Endodermal cell (in vitro differentiated cells): ENCODE measurements around the gene TGFBR3. TPM values are rescaled to one million over a fixed set of nuclear protein-coding genes. Genes with fewer than 3 reads are reported as not detected.

ENCODE experiments used
- DNase-seq: peaks from one replicate; pipeline ENCODE4 v3.0.0-alpha.2; 2017
- H3K27ac ChIP-seq: 2 replicates; pipeline ENCODE4 v1.5.1; 2013; ENCODE audit warnings: mild to moderate bottlenecking, low read depth, low read length, moderate library complexity
- H3K27me3 ChIP-seq: 2 replicates; pipeline ENCODE4 v1.6.1; 2013; ENCODE audit warnings: mild to moderate bottlenecking, low read length, moderate library complexity; ENCODE audit not compliant: insufficient read depth, control insufficient read depth, poor library complexity, severe bottlenecking
- H3K36me3 ChIP-seq: 2 replicates; pipeline ENCODE4 v1.7.0; 2013; ENCODE audit warnings: mild to moderate bottlenecking, low read length, moderate library complexity; ENCODE audit not compliant: control insufficient read depth, insufficient read depth
- H3K4me1 ChIP-seq: one replicate; pipeline ENCODE4 v1.7.0; 2013; ENCODE audit warnings: low read length; ENCODE audit not compliant: control insufficient read depth, insufficient read depth
- H3K4me3 ChIP-seq: 2 replicates; pipeline ENCODE4 v1.5.1; 2013; ENCODE audit warnings: mild to moderate bottlenecking, low read length, moderate library complexity
- H3K9ac ChIP-seq: 2 replicates; pipeline ENCODE4 v1.6.1; 2013; ENCODE audit warnings: mild to moderate bottlenecking, low read length, moderate library complexity; ENCODE audit not compliant: poor library complexity, severe bottlenecking; ENCODE audit errors: extremely low read depth
- H3K9me3 ChIP-seq: 2 replicates; pipeline ENCODE4 v1.6.1; 2013; ENCODE audit warnings: mild to moderate bottlenecking, low read length, moderate library complexity; ENCODE audit not compliant: control insufficient read depth
- H3K27ac Mint-ChIP-seq: 2 replicates; pipeline ENCODE4 v1.8.0; 2020; ENCODE audit warnings: mixed read lengths
- H3K27me3 Mint-ChIP-seq: 2 replicates; pipeline ENCODE4 v1.8.0; 2021; ENCODE audit warnings: mild to moderate bottlenecking, mixed read lengths; ENCODE audit not compliant: insufficient read depth
- H3K36me3 Mint-ChIP-seq: 2 replicates; pipeline ENCODE4 v1.8.0; 2020; ENCODE audit warnings: low read depth, mixed read lengths
- H3K4me1 Mint-ChIP-seq: 2 replicates; pipeline ENCODE4 v1.8.0; 2020; ENCODE audit warnings: mixed read lengths
- H3K4me3 Mint-ChIP-seq: 2 replicates; pipeline ENCODE4 v1.8.0; 2020; ENCODE audit warnings: mild to moderate bottlenecking, moderate library complexity, mixed read lengths
- H3K9me3 Mint-ChIP-seq: 2 replicates; pipeline ENCODE4 v1.8.0; 2020; ENCODE audit warnings: mild to moderate bottlenecking, mixed read lengths
- CTCF ChIP-seq: fragments of 200-600 bp; sonication (generic); conservative IDR thresholded peaks from 2 replicates; pipeline ENCODE4 v1.5.0; 2021; ENCODE audit warnings: antibody characterized with exemption, mild to moderate bottlenecking
- WGBS, 2 experiments: methylation state at CpG; one replicate each; pipeline versions ENCODE4 v1.1.5 to v1.1.7; 2013; ENCODE audit warnings: missing lambda C conversion rate in 2 of 2, mixed read lengths in 1 of 2; ENCODE audit not compliant: insufficient coverage in 1 of 2, insufficient read length in 1 of 2; 5-methylcytosine and 5-hydroxymethylcytosine counted together
- total RNA-seq, 2 donors: library from RNA; stranded (reverse); fragmentation: NEBNext Ultra II Directional in 1 of 2; extraction: Animal tissue kit (Norgen Biotek cat#: 25700) in 1 of 2; gene quantifications; 2 replicates in 1 of 2; 3 replicates in 1 of 2; pipeline ENCODE4 v1.2.1, GENCODE V29; 2021

TGFBR3 gene
- total RNA-seq, 2 donors from 2014 or later = 8.1 to 8.5 TPM

- Histone ChIP-seq H3K4me1 (no peaks in the 10 kb centered on the region), H3K36me3 (no peaks in the 10 kb centered on the region), H3K9me3 (no peaks in the 10 kb centered on the region), H3K27ac (no peak overlapping the region), H3K4me3 (no peak overlapping the region), H3K27me3 (no peaks in the 10 kb centered on the region), H3K9ac (no peak overlapping the region)
- H3K4me1 Mint-ChIP-seq = peaks cover 21% of the 10 kb centered on the region
- H3K36me3 Mint-ChIP-seq = no peaks in the 10 kb centered on the region
- no peak overlapping the region for H3K27ac Mint-ChIP-seq
- DNase-seq = no peak
- 95 to 97% methylated on average over 4 to 7 of the region's 7 CpGs for WGBS, 2 experiments
- H3K4me3 Mint-ChIP-seq = no peak overlapping the region
- TF ChIP-seq CTCF = no peak
- H3K9me3 Mint-ChIP-seq = no peaks in the 10 kb centered on the region
- no peaks in the 10 kb centered on the region for H3K27me3 Mint-ChIP-seq
Measured at GRCh38 chr1:91783423-91784170, 102.4 kb downstream of the TGFBR3 start.

- TF ChIP-seq CTCF = no peak
- H3K27ac ChIP-seq = no peak overlapping the region
- no peaks in the 10 kb centered on the region for H3K27me3 ChIP-seq
- H3K27ac Mint-ChIP-seq = no peak overlapping the region
- no peak overlapping the region for H3K4me3 Mint-ChIP-seq
- no peaks in the 10 kb centered on the region for H3K36me3 ChIP-seq
- 88 to 89% methylated on average over 8 to 10 of the region's 10 CpGs for WGBS, 2 experiments
- peaks cover 35% of the 10 kb centered on the region for H3K4me1 Mint-ChIP-seq
- DNase-seq = no peak
- no peak overlapping the region for H3K4me3 ChIP-seq
- H3K36me3 Mint-ChIP-seq = no peaks in the 10 kb centered on the region
- no peak overlapping the region for H3K9ac ChIP-seq
- H3K27me3 Mint-ChIP-seq = no peaks in the 10 kb centered on the region
- no peaks in the 10 kb centered on the region for H3K9me3 Mint-ChIP-seq
- H3K4me1 ChIP-seq = peaks cover 1% of the 10 kb centered on the region
- H3K9me3 ChIP-seq = no peaks in the 10 kb centered on the region
Measured at GRCh38 chr1:91781901-91782622, 103.9 kb downstream of the TGFBR3 start.

GRCh38 chr1:91781371-91781825, 104.6 kb downstream of the TGFBR3 start:
- peaks cover 3% of the 10 kb centered on the region for H3K4me1 ChIP-seq
- DNase-seq = no peak
- H3K4me3 ChIP-seq = no peak overlapping the region
- no peaks in the 10 kb centered on the region for H3K27me3 ChIP-seq
- TF ChIP-seq CTCF = no peak
- H3K36me3 ChIP-seq = no peaks in the 10 kb centered on the region
- H3K36me3 Mint-ChIP-seq = no peaks in the 10 kb centered on the region
- H3K4me3 Mint-ChIP-seq = no peak overlapping the region
- H3K9me3 Mint-ChIP-seq = no peaks in the 10 kb centered on the region
- H3K27ac ChIP-seq = no peak overlapping the region
- H3K27me3 Mint-ChIP-seq = peaks cover 3% of the 10 kb centered on the region
- H3K9me3 ChIP-seq = no peaks in the 10 kb centered on the region
- H3K4me1 Mint-ChIP-seq = peaks cover 40% of the 10 kb centered on the region
- H3K9ac ChIP-seq = no peak overlapping the region
- peak overlapping the region; percentile 22 for H3K27ac Mint-ChIP-seq
- 88 to 95% methylated on average over 2 to 4 of the region's 4 CpGs for WGBS, 2 experiments
